GM12872 (cell line): Measurements from ENCODE around the gene ZNF778.

ENCODE experiments used
- TF ChIP-seq, protein P1 (sequence below): IDR thresholded peaks from 3 replicates; pipeline ENCODE4 v1.5.1; 2011; ENCODE audit warnings: low read depth, mild to moderate bottlenecking, low read length, moderate library complexity; ENCODE audit not compliant: insufficient read depth

ZNF778 gene

DNA sequence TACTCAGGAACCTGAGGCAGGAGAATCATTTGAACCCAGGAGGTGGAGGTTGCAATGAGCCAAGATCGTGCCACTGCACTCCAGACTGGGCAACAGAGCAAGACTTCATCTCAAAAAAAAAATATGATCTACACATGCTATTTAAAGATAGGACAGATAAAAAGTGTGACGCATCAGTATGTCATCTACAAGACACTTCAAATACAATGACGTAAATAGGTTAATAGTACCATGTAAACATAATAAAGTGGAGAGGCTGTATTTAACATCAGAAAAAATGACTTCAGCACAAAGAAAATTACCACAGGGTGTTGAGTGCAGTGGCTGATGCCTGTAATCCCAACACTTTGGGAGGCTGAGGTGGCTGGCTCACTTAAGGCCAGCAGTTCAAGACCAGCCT, 20.2 kb downstream of the ZNF778 start:
- TF ChIP-seq, protein P1, sequence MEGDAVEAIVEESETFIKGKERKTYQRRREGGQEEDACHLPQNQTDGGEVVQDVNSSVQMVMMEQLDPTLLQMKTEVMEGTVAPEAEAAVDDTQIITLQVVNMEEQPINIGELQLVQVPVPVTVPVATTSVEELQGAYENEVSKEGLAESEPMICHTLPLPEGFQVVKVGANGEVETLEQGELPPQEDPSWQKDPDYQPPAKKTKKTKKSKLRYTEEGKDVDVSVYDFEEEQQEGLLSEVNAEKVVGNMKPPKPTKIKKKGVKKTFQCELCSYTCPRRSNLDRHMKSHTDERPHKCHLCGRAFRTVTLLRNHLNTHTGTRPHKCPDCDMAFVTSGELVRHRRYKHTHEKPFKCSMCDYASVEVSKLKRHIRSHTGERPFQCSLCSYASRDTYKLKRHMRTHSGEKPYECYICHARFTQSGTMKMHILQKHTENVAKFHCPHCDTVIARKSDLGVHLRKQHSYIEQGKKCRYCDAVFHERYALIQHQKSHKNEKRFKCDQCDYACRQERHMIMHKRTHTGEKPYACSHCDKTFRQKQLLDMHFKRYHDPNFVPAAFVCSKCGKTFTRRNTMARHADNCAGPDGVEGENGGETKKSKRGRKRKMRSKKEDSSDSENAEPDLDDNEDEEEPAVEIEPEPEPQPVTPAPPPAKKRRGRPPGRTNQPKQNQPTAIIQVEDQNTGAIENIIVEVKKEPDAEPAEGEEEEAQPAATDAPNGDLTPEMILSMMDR: no peak

DNA sequence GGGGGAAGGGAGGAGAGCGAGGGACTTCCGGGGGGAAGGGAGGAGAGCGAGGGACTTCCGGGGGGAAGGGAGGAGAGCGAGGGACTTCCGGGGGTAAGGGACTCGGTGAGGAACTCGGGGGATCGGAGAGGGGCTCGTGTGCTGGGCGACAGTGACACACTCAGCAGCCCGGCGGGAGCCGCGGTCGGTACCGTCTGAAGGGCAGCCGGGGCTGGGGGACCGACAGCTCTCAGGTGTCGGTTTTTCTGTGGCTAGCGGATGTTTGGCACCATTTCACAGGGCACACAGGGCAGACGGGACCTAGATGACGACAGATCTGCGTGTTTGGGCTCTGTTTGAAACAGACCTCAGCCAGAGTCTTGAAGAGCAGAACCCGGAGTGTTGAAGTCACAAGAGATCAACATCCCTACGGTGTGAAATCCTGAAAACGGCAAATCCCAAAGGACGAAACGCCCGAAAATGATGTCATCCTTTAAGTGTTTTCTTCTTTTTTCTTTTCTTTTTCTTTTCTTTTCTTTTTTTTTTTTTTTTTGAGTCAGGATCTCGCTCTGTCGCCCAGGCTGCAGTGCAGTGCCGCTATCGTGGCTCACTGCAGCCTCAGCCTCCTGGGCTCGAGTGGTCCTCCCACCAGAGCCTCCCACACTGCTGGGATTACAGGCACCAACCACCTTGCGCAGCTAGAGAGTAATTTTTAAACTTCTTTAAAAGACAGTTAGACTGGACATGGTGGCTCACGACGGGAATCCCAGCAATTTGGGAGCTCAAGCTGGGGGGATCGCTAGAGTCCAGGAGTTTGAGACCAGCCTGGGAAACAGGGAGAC, 23.9 kb downstream of the ZNF778 start:
- TF ChIP-seq, protein P1: no peak

DNA sequence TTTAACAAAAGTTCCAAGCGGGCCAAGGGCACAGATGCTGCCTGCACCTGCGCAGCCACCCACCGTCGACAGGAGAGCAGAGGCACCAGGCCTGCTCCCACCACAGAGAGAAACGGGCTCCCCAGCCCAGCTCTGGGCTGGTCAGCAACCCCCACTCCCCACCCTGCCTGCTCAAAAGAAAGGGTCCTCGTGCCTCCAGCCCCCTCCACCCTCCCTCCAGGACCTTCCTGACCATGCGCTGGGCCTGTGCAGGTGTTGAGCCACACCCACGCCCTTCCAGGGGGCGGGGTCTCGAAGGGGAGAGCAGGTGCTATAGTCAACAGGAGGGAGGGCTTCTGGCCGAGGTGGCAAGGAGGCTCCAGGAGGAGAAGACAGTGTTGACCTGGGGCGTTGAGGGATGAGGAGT, 25.3 kb downstream of the ZNF778 start:
- TF ChIP-seq, protein P1: no peak

DNA sequence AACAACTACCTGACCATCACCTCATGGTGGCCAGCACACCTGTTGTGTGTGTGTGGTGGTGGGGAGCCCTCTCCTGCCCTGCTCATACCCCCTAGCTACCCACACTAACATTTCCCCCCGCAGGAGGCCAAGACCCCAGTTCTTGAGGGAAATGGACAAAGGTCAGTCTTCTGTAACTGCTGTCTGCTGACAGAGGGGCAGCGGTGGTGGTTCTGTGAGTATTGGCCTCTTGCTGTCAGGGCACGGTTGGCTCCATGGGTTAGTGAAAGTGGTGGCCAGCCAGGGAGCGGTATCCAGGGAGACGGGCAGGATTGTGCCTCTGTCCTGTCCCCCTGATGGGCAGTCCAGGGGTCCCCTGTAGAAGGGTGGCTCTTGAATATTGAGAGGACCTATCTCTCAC, 26.2 kb downstream of the ZNF778 start:
- TF ChIP-seq, protein P1: no peak

DNA sequence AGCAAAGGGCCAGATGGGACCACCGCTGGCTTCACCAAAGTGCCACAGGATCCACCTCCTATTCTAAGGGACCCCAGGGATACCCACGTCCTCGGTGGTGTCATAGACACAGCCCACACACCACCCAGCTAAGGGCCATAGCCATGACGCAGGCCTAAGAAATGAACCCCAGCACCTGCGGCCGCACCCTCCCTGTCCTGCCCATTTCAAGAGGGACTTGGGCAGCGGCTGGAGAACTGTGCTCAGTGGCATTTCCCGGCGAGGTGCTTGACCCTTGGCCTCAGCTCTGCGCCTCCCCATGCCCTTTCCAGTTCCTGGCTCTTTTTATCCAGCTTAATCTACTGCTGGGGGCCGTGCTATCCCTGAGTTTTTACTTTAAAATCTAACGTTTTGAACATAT, 27.3 kb downstream of the ZNF778 start:
- TF ChIP-seq, protein P1: no peak

DNA sequence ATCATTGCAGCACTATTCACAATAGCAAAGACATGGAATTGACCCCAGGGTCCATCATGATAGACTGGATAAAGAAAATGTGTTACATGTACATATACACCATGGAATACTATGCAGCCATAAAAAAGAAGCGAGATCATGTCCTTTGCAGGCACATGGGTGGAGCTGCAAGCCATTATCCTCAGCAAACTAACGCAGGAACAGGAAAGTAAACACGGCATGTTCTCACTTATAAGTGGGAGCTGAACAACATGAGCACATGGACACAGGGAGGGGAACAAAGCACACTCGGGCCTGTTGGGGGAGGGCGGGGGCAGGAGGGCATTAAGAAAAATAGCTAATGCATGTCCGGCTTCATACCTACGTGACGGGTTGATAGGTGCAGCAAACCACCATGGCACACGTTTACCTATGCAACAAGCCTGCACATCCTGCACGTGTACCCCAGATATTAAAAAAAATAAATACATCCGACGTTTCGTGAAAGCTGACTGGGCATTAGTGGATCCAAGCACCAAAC, 28.9 kb downstream of the ZNF778 start:
- TF ChIP-seq, protein P1: no peak

DNA sequence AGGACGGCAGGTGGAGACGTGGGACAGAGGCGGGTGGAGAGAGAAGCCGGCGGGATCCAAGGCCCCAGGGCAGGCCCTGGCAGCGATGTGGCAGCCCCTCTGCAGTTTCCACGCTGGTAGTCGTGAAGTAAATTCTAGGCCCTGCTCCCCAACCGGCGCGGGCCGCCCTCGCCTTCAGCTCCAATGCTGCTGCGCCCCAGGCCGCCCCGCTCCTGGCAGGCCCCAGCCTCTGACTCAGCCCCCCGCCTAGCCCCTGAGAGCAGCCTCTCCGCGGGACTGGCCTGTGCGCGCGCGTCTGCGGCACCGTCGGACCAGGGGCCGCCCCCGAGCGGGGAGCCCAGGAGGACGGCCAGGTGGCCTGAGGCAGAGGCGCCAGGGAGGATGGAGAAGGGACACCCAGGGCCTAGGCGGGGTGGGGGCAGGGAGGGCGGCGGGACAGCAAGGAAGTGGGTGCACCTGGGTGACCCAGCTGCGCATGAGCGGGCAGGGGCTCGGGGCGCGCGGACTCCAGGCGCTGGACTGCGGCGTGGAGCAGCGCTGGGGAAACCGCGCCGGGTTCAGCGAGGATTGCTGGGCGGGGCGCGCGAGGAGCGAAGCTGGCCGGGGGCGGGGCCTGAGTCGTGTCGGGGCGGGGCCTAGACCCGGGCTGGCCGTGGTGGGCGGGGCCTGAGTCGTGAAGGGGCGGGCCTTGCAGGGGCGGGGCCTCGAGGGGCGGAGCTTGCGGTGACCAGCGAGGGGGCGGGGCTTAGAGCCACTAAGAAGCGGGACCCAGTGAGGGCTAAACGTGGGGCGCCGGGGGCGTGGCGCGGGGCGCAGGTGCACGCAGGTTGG, 29.6 kb downstream of the ZNF778 start:
- TF ChIP-seq, protein P1: no peak
